ENCODE results near the gene PLCB4. TPM values are rescaled to one million over a fixed set of nuclear protein-coding genes. Genes with fewer than 3 reads are reported as not detected.

The PLCB4 gene
- total and polyA plus RNA-seq, 12 donors: 0.26 to 8.5 (median 2.8) TPM

DNA sequence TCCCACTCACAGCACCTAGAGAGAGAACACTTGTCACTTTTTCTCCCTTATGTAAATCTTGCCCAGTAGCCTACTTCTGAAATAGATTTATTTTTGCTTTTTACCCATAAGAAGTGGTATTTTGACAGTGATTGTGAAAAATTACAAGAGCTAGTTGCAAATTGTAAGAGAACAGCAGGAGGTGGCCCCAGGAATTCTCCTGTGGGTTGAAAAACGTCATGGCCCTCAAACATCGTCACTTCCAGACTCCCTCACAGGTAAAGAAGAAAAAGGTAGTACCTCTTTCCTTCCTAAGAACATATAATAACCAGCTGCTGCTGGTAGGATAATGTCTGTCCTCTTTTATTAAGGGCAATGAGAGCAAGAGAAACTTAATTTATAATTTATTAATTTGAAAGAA lies 376.0 kb downstream of the PLCB4 start:
- no peak overlapping the region for H3K4me3 ChIP-seq
- intact Hi-C loops (cut with DNase I): no loop called here
- no peaks in the 10 kb centered on the region for H3K4me1 ChIP-seq (replicated peaks in 1 of 2)
- 44 to 69% (median 64%) methylated on average over 2 of the region's 2 CpGs for WGBS, 4 donors
- DNase-seq: no peak
- no peaks in the 10 kb centered on the region for H3K27me3 ChIP-seq
- no peak overlapping the region for H3K27ac ChIP-seq
- no peaks in the 10 kb centered on the region for H3K9me3 ChIP-seq (replicated peaks in 1 of 3)
- no peak for TF ChIP-seq POLR2A (IDR thresholded peaks at IDR 0.05)
- no peak for TF ChIP-seq CTCF (IDR thresholded peaks at IDR 0.05)
- H3K36me3 ChIP-seq (replicated peaks in 1 of 2): no peaks in the 10 kb centered on the region

GRCh38 chr20:9447182-9447581 lies 378.3 kb downstream of the PLCB4 start:
- no peaks in the 10 kb centered on the region for H3K27me3 ChIP-seq
- no peaks in the 10 kb centered on the region for H3K36me3 ChIP-seq (replicated peaks in 1 of 2)
- no peak for DNase-seq
- H3K27ac ChIP-seq: no peak overlapping the region
- no peaks in the 10 kb centered on the region for H3K4me1 ChIP-seq (replicated peaks in 1 of 2)
- H3K9me3 ChIP-seq (replicated peaks in 1 of 3): no peaks in the 10 kb centered on the region
- intact Hi-C loops (cut with DNase I): no loop called here
- H3K4me3 ChIP-seq: no peak overlapping the region
- no peak for TF ChIP-seq POLR2A (IDR thresholded peaks at IDR 0.05)
- no peak for TF ChIP-seq CTCF (IDR thresholded peaks at IDR 0.05)

DNA sequence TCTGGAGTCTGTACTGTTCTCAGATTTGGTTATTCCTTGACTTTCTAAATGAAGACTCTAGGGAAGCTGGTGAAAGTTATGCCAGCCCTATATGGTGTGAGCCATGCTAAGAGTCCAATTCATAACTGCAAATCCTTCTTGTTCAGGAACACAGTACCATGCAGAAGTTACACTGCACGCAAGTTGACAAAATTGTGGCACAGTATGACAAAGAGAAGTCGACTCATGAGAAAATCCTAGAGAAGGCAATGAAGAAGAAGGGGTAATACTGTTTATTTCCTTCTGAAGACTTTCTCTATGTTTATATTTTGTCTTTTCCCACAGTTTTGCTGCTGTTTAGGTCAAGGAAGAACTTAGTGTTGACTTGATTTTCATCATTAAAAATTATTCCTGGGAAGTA lies 384.3 kb downstream of the PLCB4 start:
- 77 to 89% (median 84%) methylated on average over 2 of the region's 2 CpGs for WGBS, 4 donors
- DNase-seq: no peak
- intact Hi-C loops (cut with DNase I): no loop called here
- Histone ChIP-seq H3K27me3 (no peaks in the 10 kb centered on the region), H3K27ac (no peak overlapping the region), H3K36me3 (replicated peaks in 1 of 2) (no peaks in the 10 kb centered on the region), H3K9me3 (replicated peaks in 1 of 3) (no peaks in the 10 kb centered on the region), H3K4me3 (no peak overlapping the region), H3K4me1 (replicated peaks in 1 of 2) (no peaks in the 10 kb centered on the region)
- TF ChIP-seq CTCF (IDR thresholded peaks at IDR 0.05) (no peak), POLR2A (IDR thresholded peaks at IDR 0.05) (no peak)

DNA sequence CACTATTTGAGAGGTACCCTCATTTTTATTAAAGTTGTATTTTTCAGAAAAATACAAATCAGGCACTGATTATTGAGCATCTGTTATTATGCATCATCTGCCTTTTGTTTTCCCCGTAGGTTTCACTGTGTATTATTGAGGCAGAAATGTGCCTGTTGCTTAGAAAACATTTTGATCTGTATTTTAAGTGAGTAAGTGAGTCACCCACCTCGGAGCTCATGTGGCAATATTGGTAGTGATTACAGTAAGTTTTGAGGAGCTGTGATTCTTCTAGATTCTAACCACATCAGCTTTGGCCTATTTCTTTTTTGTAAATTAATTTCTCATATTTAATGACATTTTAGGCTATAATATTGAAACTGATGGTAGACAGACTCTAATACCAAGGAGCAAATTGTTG lies 385.9 kb downstream of the PLCB4 start:
- no peaks in the 10 kb centered on the region for H3K27me3 ChIP-seq
- no peak overlapping the region for H3K4me3 ChIP-seq
- no peak for TF ChIP-seq POLR2A (IDR thresholded peaks at IDR 0.05)
- TF ChIP-seq CTCF (IDR thresholded peaks at IDR 0.05): no peak
- DNase-seq: no peak
- H3K4me1 ChIP-seq (replicated peaks in 1 of 2): no peaks in the 10 kb centered on the region
- no peaks in the 10 kb centered on the region for H3K9me3 ChIP-seq (replicated peaks in 1 of 3)
- 66 to 76% (median 74%) methylated on average over 2 of the region's 2 CpGs for WGBS, 4 donors
- intact Hi-C loops (cut with DNase I): no loop called here
- H3K36me3 ChIP-seq (replicated peaks in 1 of 2): no peaks in the 10 kb centered on the region
- no peak overlapping the region for H3K27ac ChIP-seq

Data from adrenal gland (tissue), 12 donors.